ENCODE results near the gene HORMAD2.

- no peak for TF ChIP-seq CTCF (conservative IDR thresholded peaks at IDR 0.05; ENCODE audit: low read depth, low read length)
- TF ChIP-seq EZH2 (IDR thresholded peaks at IDR 0.05; ENCODE audit: borderline replicate concordance, low read depth, low read length, poor library complexity, severe bottlenecking), result no peak
These were observed 38.0 kb downstream of the HORMAD2 start for GRCh38 chr22:30118291-30118690.
